Loucy (cell line): ENCODE data around the gene CRYGS.

Experiments used
- EZH2phosphoT487 ChIP-seq: fragments of 200-600 bp; IDR thresholded peaks from 2 replicates; pipeline ENCODE4 v1.6.1; 2018; ENCODE audit warnings: antibody characterized with exemption, mild to moderate bottlenecking, moderate library complexity, borderline replicate concordance
- TF ChIP-seq, protein P1 (sequence below): fragments of 200-600 bp; sonication (generic); conservative IDR thresholded peaks from 2 replicates; pipeline ENCODE4 v1.5.1; 2014; ENCODE audit warnings: mild to moderate bottlenecking, antibody characterized with exemption, low read length

DNA sequence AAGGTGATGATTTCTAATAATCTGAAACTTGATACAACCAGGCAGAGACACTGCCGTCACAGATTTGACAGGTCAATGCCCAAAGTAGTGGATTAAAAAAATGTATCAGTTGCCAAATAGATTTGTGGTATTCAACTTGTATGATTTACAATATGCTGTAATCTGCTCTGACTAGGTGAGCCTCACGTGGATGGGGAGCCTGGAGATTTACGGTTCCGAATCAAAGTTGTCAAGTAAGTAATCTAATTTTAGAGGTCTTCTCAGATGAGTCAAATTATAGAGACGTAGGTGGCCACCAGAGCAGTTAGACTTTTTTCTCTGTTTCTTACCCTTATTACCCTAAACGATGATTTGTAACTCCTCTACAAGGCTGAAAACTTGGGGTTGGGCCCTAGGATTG lies 38.4 kb upstream of the CRYGS start:
- TF ChIP-seq, protein P1, sequence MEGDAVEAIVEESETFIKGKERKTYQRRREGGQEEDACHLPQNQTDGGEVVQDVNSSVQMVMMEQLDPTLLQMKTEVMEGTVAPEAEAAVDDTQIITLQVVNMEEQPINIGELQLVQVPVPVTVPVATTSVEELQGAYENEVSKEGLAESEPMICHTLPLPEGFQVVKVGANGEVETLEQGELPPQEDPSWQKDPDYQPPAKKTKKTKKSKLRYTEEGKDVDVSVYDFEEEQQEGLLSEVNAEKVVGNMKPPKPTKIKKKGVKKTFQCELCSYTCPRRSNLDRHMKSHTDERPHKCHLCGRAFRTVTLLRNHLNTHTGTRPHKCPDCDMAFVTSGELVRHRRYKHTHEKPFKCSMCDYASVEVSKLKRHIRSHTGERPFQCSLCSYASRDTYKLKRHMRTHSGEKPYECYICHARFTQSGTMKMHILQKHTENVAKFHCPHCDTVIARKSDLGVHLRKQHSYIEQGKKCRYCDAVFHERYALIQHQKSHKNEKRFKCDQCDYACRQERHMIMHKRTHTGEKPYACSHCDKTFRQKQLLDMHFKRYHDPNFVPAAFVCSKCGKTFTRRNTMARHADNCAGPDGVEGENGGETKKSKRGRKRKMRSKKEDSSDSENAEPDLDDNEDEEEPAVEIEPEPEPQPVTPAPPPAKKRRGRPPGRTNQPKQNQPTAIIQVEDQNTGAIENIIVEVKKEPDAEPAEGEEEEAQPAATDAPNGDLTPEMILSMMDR = no peak
- no peak for TF ChIP-seq EZH2phosphoT487
